Measurements from ENCODE around the gene ATXN1.
"Not testable (repeated sequence)": the region's sequence is repeated elsewhere in the genome, so short reads cannot be mapped to it uniquely, and the experiment has no call there.

ATXN1 gene

DNA sequence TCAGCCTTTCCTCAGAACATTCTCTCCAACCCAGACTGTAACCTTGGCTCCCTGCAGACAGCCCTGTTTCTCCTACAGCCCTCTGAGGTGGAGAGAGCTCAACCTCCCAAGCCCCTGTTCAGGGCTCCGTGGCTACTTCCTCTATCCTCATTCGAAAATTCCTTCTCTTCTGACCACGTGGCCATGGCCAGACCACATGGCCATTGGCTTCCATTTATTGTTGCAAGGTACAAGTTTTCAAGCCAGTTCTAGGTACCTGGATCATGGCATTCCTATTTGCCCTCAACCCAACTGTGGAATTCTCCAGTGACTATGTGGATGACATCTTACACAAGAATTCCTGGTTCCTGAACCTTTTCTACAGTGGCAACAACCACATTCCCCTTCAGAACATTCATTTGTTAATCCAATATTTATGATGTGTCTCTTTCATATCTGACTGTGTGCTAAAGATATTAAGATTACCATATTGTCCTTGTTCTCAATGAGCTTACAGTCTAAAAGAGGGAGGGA is 361.0 kb downstream of the ATXN1 start:
- DNase-seq, result no peak

GRCh38 chr6:16399695-16400094 is 361.6 kb downstream of the ATXN1 start:
- no peak for DNase-seq

GRCh38 chr6:16399158-16399557 is 362.1 kb downstream of the ATXN1 start:
- no peak for DNase-seq

GRCh38 chr6:16398587-16398986 is 362.7 kb downstream of the ATXN1 start:
- no peak for DNase-seq

DNA sequence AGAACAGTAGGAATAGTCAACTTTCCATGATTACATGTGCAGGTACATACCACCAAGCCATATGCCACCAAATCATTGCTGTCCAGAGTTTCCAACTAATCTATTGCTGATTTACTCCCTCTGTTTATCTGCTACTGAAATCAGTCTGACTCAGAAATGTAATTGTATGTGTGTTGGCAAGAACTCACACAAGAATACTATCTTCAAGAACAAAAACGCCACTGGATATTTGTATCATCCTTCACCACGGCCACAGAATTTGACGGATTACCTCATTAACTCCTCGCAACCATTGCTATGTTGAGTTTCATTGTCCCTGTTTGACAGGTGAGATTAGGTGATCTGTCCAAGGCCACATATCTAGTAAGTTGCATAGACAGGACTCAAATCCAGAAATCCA is 363.6 kb downstream of the ATXN1 start:
- DNase-seq, result no peak

- DNase-seq, result no peak
Observed at GRCh38 chr6:16396497-16397319, 364.6 kb downstream of the ATXN1 start.

DNA sequence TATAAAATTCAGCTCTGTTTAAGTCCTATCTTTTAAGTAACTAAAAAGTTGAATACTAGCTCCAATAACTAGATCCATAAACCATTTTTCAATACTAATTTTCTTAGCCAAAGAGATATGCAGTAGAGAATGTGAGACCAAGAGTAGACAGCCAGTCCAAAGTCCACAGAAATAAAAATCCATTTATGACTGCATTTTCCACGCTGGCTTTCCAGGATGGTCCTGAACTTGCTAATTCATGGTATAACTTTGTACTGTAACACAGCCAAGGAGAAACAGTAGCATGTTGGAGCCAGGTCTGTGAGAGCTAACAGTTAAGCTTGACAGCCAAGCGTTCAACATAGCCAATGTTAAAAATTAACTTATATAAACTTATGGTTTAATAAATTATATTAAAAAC is 366.6 kb downstream of the ATXN1 start:
- no peak for DNase-seq

DNA sequence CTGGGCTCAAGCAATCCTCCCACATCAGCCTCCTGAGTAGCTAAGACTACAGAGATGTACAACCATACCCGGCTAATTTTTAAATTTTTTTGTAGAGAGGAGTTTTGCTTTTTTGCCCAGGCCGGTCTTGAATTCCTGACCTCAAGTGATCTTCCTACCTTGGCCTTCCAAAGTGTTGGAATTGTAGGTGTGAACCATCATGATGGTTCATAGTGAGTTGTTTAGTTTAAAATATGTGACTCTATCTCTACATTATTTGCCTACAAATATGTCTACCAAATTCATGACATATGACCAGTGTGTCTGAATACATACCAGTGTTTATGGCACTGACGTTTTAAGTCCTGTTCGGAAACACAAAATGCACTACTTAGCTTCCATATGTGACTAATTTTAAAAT is 367.9 kb downstream of the ATXN1 start:
- DNase-seq, result no peak

- DNase-seq, result no peak
Observed at GRCh38 chr6:16392010-16392409, 369.2 kb downstream of the ATXN1 start.

DNA sequence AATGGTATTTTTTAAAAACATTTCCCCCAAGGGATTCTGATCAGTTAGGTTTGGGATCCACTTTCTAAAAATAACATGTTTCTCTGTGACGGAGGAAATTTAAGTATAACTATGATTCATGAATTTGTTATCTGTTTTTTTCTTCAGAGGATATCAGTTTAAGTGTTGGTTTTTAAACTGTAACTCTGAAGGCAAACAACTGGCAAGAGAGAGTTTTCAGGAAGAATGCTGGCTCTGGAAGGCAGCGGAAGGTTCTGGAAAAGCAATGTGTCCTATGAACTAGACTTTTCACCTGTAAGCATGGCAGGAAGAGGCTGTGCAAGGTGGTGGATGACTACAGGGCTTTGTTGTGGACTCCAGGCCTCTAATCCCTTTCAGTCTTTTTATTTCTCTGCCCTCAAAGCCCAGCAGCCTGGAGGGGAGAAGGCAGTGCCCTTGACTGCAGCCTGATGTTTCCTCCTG is 369.8 kb downstream of the ATXN1 start:
- no peak for DNase-seq

GRCh38 chr6:16390909-16391450 is 370.3 kb downstream of the ATXN1 start:
- not testable (repeated sequence) for DNase-seq

GRCh38 chr6:16389642-16390041 is 371.6 kb downstream of the ATXN1 start:
- DNase-seq, result no peak

GRCh38 chr6:16388488-16388887 is 372.8 kb downstream of the ATXN1 start:
- DNase-seq, result no peak

GRCh38 chr6:16386057-16386456 is 375.2 kb downstream of the ATXN1 start:
- DNase-seq, result no peak

DNA sequence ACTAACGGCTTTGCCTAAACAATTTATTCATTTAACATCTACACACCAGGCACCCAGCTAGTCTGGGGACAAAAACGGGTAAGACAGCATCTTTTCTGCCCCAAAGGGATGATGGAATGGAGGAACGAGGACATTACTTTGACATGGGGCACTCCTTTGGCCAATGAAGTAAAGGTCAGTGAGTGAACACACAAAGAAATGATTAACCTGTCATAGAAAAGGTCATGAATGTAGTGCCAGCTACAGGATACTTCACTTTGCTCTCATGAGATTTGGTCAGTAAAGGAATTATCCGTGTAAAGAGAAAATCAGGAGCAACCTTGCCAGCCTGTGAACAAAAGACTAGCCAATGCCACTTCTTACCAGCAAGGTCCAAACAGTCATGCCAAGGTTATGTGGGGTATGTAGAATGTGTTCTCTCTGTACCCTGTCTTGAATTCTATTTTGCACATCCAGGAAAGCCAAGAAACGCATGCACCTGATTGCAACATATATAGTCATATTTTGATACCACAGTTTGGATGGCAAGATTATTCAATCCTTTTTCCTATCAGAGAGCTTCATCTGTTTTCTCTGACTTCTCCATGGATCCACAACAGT is 377.6 kb downstream of the ATXN1 start:
- DNase-seq, result no peak

DNA sequence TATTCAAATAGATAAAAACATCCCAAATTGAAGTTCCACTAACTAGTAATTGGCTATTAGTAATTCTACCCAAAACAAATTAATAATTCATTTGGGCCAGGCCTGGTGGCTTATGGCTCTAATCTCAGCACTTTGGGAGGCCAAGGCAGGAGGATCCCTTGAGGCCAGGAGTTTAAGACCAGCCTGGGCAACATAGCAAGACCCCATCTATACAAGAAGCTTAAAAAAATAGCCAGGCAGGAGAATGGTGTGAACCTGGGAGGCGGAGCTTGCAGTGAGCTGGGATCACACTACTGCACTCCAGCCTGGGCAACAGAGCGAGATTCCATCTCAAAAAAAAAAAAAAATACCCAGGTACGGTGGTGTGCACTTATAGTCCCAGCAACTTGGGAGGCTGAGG is 379.3 kb downstream of the ATXN1 start:
- DNase-seq, result not testable (repeated sequence)

DNA sequence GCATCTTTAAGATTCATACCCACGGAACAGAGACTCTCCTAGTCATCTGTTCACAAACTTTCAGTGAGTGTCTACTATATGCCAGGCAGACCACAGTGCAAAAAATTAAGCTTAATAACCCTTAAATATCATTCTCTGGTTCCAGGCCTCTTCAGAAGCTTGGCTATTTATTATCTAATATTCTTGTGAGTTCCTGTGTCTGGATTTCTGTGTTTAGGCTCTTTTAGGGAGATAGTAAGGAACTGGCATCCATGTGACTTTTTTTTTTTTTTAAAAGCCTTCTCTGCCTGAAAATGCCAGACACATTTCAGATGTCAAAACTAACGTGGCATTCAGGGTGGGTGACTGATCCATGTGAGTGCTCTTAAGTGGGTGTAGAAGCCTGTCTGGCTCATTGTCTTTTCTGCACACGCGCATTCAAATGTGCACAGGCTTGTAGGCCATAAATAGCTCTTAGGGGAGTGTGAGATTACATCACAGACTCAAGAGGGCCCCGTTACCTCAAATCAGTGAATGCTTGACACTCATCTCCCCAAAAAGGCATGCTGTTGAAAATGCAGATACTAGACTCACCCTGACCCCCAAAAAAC is 380.9 kb downstream of the ATXN1 start:
- no peak for DNase-seq

DNA sequence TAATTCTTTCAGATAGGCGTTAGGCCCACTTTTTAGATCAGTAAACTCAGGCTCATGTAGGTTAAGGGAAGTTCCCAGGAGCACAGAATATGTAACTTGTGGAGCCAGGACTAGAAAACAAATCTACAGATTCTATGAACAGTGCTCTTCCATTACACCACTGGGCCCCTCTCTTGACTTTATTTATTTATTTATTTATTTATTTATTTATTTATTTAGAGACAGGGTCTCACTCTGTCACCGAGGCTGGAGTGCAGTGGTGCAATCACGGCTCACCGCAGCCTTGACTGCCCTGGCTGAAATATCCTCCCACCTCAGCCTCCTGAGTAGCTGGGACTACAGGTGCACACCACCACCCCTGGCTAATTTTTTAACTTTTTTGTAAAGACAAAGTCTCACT is 382.9 kb downstream of the ATXN1 start:
- DNase-seq, result not testable (repeated sequence)

GRCh38 chr6:16377470-16377869 is 383.8 kb downstream of the ATXN1 start:
- no peak for DNase-seq

- DNase-seq, result no peak
Observed at GRCh38 chr6:16375843-16376242, 385.4 kb downstream of the ATXN1 start.

- DNase-seq, result no peak
Observed at GRCh38 chr6:16375206-16375605, 386.1 kb downstream of the ATXN1 start.

- DNase-seq, result no peak
Observed at GRCh38 chr6:16374461-16375200, 386.6 kb downstream of the ATXN1 start.

- no peak for DNase-seq
Observed at GRCh38 chr6:16374016-16374415, 387.2 kb downstream of the ATXN1 start.

Measured in CD4-positive, alpha-beta T cell treated with Interleukin-4 for 1 hour (primary cell).